ENCODE measurements around the gene S100A8.

S100A8 gene

DNA sequence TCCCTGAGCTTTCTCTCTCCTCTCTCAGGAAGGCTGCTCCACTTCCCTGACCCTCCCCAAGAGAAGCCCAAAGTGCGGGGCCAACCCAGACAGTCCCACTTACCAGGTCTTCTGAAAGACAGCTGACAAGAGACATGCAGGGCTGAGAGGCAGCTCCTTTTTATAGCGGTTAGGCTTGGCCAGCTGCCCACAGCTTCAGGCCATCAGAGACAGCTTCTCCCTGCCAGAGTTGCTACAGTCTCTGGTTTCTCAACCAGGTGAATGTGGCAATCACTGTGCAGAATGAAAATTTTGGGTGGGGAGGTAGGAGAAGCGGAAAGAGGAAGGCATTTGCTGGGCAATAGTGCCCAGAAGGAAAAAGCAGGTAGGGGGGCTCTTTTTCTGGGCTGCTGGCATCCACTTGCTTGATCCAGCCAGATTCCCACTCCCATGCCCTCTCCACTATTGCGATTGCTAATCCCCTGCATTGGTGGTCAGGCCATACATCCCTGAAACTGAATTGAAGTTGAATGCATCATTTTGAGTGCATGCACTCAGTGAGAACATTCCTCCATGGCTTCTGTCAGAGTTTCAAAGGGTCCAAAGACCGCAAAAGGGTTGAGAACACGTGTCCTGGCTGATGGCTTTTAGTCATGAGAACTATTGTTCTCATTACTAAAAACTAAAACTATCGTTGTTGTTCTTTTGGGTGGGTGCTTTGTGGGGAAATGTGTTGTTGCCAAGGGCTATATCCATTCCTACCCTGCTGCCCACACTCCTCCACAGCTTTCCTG lies at the start of gene S100A8:
Gene S100A8 (minus strand): TSS at position 136 of the 773 bp plus-strand sequence. CDS start 538 bp downstream, outside the sequence.
- Histone ChIP-seq H3K4me3 (ENCODE audit: low read length) (no peak within 1 kb of the TSS), H3K9ac (ENCODE audit: low read length) (no peak within 1 kb of the TSS), H3K36me3 (ENCODE audit: control insufficient read depth, insufficient read depth, low read length, severe bottlenecking) (no peaks in the 10 kb centered on the region), H3K27me3 (replicated peaks; ENCODE audit: control insufficient read depth, insufficient read depth, low read length) (peaks cover 67% of the 10 kb centered on the region), H3K4me1 (ENCODE audit: control insufficient read depth, insufficient read depth, low read length) (peaks cover 4% of the 10 kb centered on the region), H3K9me3 (ENCODE audit: control insufficient read depth, low read length) (no peaks in the 10 kb centered on the region)
- DNase-seq (ENCODE audit: low read depth), result no peak

DNA sequence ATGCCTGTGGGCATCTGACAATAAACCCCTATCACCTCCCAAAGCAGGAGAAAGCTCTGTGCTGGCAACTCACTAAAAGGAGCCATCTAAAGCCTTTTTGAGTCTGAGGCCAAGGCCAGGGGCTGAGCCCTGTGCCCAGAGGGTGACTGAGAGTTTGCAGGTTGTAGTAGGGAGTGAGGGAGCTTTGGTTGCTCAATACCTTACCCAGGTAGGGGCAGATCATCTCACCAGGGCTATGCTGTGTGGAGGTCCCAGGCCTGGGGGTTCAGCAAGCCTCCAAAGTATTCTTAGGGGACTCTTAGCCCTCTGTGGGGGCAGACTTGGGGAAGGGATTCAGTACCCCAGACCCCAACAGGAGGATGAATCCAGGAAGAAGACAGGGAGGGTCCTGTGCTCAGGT lies 48.4 kb upstream of the S100A8 start:
- Histone ChIP-seq H3K4me1 (ENCODE audit: control insufficient read depth, insufficient read depth, low read length) (no peaks in the 10 kb centered on the region), H3K36me3 (ENCODE audit: control insufficient read depth, insufficient read depth, low read length, severe bottlenecking) (no peaks in the 10 kb centered on the region), H3K9me3 (ENCODE audit: control insufficient read depth, low read length) (peaks cover 4% of the 10 kb centered on the region), H3K4me3 (ENCODE audit: low read length) (no peak overlapping the region), H3K27me3 (replicated peaks; ENCODE audit: control insufficient read depth, insufficient read depth, low read length) (peaks cover 45% of the 10 kb centered on the region), H3K9ac (ENCODE audit: low read length) (no peak overlapping the region)
- no peak for DNase-seq (ENCODE audit: low read depth)

DNA sequence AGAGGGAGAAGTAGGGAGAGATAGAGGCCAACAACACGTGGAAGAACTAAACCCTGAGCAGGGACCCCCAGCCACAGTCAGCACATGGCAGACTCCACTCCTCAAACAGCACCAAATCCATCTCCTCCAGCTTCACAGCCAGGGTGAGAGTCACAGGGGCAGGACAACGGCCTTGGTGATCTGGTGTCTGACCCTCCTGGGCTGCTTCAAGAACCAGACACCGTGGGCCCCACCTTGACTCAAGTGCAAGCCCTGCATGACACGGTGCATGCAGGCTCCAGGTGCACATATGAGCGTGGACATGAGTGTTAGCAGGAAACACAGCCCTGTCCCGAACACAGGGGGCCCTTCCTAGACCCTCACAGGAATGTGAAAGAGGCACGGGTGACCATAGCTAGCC lies 47.7 kb upstream of the S100A8 start:
- H3K27me3 ChIP-seq (replicated peaks; ENCODE audit: control insufficient read depth, insufficient read depth, low read length), result peaks cover 41% of the 10 kb centered on the region
- no peaks in the 10 kb centered on the region for H3K36me3 ChIP-seq (ENCODE audit: control insufficient read depth, insufficient read depth, low read length, severe bottlenecking)
- no peak overlapping the region for H3K4me3 ChIP-seq (ENCODE audit: low read length)
- H3K9me3 ChIP-seq (ENCODE audit: control insufficient read depth, low read length), result peaks cover 4% of the 10 kb centered on the region
- H3K9ac ChIP-seq (ENCODE audit: low read length), result no peak overlapping the region
- no peaks in the 10 kb centered on the region for H3K4me1 ChIP-seq (ENCODE audit: control insufficient read depth, insufficient read depth, low read length)
- DNase-seq (ENCODE audit: low read depth), result no peak

DNA sequence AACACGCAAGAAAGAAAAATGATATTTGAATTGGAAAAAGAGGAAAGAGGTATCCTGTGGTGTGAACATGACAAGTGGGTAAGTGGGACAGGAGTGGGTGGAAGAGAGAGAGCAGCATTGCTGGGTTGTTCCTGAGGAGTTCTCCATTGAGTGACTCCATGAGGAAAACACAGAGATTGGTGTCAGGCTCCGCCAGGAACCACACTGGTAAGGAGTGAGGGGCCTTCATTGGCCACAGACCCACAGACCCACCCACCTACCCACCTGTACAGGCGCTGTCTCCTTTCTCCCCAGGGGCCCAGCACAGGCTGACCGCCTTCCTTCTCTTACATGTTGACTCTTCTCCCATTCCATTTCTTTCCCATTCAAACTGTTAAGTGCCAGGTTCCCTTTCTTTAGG lies 46.4 kb upstream of the S100A8 start:
- H3K36me3 ChIP-seq (ENCODE audit: control insufficient read depth, insufficient read depth, low read length, severe bottlenecking), result no peaks in the 10 kb centered on the region
- peaks cover 48% of the 10 kb centered on the region for H3K27me3 ChIP-seq (replicated peaks; ENCODE audit: control insufficient read depth, insufficient read depth, low read length)
- DNase-seq (ENCODE audit: low read depth), result no peak
- H3K9me3 ChIP-seq (ENCODE audit: control insufficient read depth, low read length), result no peaks in the 10 kb centered on the region
- H3K4me3 ChIP-seq (ENCODE audit: low read length), result no peak overlapping the region
- H3K4me1 ChIP-seq (ENCODE audit: control insufficient read depth, insufficient read depth, low read length), result no peaks in the 10 kb centered on the region
- H3K9ac ChIP-seq (ENCODE audit: low read length), result no peak overlapping the region

DNA sequence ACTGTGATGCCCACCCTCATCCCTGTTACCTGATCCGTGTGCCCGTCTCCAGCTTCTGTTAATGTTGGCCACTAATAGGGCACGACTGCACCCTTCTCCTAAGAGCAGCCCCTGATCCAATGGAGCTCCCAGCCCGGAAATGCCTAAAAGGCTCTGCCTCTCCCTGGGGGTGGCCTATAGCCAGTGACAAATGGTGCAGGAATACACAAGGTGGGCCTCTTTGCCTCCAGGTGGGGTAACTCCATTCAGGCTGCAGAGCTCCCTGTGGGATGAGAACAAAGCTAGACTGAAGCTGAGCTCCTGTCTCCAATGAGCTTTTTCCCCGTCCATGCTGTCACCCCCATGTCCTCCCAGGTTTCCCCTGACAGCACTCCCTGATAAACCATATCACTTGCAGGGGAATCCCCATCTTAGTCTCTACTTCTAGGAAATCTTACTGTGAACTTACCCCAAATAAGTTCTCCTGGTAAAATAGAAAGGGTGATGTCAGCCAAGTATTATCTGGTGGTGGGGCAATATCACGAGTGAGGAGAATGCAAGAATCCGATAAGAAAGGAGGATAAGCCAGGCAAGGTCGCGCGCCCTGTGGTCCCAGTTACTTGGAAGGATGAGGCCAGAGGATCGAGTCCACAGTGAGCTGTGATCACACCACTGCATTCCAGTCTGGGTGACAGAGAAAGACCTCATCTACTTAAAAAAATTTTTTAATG lies 44.0 kb upstream of the S100A8 start:
- Histone ChIP-seq H3K36me3 (ENCODE audit: control insufficient read depth, insufficient read depth, low read length, severe bottlenecking) (no peaks in the 10 kb centered on the region), H3K27me3 (replicated peaks; ENCODE audit: control insufficient read depth, insufficient read depth, low read length) (peaks cover 47% of the 10 kb centered on the region), H3K4me3 (ENCODE audit: low read length) (no peak overlapping the region), H3K9me3 (ENCODE audit: control insufficient read depth, low read length) (no peaks in the 10 kb centered on the region), H3K9ac (ENCODE audit: low read length) (no peak overlapping the region), H3K4me1 (ENCODE audit: control insufficient read depth, insufficient read depth, low read length) (no peaks in the 10 kb centered on the region)
- no peak for DNase-seq (ENCODE audit: low read depth)

DNA sequence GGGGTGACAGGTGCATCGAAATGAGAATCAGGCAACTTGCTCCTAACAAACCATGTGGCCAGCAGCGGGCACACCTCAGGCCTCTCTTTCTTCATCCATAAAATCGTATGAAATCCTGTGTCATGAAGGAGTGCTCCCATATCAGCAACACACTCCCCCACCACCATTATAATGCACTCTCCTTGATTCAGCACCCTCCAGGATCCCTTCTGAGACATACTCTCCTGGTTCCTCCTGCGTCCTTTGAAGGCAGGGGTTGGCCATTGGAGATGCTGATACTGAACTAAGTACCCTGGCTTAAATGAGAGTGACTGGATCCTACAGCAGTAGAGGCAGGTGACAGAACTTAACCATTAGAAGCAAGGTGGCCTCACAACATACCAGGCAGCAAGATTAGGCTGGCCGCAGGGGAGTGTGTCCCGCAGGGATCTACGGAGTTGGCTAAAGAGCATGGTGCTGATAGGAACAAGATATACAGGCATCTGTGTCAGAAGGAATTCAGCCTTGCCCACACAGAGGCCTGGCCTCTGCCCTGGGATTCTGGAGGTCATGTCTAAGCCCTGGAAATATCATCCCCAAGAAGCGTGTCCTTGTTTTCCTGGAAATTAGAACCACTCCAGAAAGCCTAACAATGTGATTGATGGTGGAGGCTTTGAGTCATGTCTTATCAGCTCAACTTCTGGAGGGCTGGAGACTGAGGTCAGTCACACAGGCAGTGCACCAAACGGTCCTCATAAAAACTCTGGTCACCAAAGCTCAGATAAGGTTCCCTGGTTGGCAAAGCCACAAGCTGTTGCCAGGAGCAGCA lies 42.2 kb upstream of the S100A8 start:
- Histone ChIP-seq H3K9ac (ENCODE audit: low read length) (no peak overlapping the region), H3K4me1 (ENCODE audit: control insufficient read depth, insufficient read depth, low read length) (no peaks in the 10 kb centered on the region), H3K36me3 (ENCODE audit: control insufficient read depth, insufficient read depth, low read length, severe bottlenecking) (no peaks in the 10 kb centered on the region), H3K4me3 (ENCODE audit: low read length) (no peak overlapping the region), H3K9me3 (ENCODE audit: control insufficient read depth, low read length) (no peaks in the 10 kb centered on the region), H3K27me3 (replicated peaks; ENCODE audit: control insufficient read depth, insufficient read depth, low read length) (peaks cover 34% of the 10 kb centered on the region)
- DNase-seq (ENCODE audit: low read depth), result no peak

DNA sequence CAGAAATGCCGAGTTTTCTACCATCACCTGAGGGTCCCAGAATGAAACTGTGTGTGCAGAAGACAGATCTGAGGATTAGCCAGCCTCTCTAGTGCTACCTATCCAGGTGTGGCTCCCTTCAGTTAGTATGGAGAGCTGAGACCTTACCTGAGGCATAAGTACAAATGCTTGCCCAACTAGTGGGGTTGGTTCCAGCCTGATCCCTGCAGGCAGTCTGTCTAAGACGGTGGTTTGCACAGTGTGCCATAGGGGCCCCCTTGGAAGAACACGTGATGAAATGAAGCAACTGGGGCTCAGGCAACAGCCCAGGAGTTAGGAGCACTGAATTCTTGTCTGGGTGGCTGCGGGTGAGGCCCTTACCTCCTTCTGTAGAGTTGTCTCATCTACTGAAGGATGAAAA lies 41.1 kb upstream of the S100A8 start:
- Histone ChIP-seq H3K4me1 (ENCODE audit: control insufficient read depth, insufficient read depth, low read length) (no peaks in the 10 kb centered on the region), H3K27me3 (replicated peaks; ENCODE audit: control insufficient read depth, insufficient read depth, low read length) (peaks cover 34% of the 10 kb centered on the region), H3K9ac (ENCODE audit: low read length) (no peak overlapping the region), H3K36me3 (ENCODE audit: control insufficient read depth, insufficient read depth, low read length, severe bottlenecking) (no peaks in the 10 kb centered on the region), H3K4me3 (ENCODE audit: low read length) (no peak overlapping the region), H3K9me3 (ENCODE audit: control insufficient read depth, low read length) (no peaks in the 10 kb centered on the region)
- DNase-seq (ENCODE audit: low read depth), result no peak

DNA sequence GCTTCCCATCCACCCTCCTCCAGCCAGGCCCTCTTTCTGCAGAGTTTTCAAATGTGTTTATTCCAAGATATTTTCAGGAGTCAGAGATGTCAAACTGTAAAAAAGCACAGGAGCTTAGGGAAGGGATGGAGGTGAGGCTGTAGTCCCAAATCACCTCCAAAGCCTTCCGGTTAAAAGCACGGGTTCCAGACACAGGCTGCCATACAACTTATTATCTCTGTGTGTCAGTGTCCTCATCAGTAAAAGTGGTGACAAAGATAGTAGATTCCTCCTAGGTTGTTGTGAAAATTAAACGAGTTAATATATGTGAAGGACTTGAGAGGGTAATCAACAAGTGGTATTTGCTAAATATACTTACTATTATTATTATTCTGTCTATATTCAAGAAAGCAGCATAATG lies 40.6 kb upstream of the S100A8 start:
- Histone ChIP-seq H3K9me3 (ENCODE audit: control insufficient read depth, low read length) (no peaks in the 10 kb centered on the region), H3K9ac (ENCODE audit: low read length) (no peak overlapping the region), H3K36me3 (ENCODE audit: control insufficient read depth, insufficient read depth, low read length, severe bottlenecking) (no peaks in the 10 kb centered on the region), H3K27me3 (replicated peaks; ENCODE audit: control insufficient read depth, insufficient read depth, low read length) (peaks cover 34% of the 10 kb centered on the region), H3K4me1 (ENCODE audit: control insufficient read depth, insufficient read depth, low read length) (no peaks in the 10 kb centered on the region), H3K4me3 (ENCODE audit: low read length) (no peak overlapping the region)
- no peak for DNase-seq (ENCODE audit: low read depth)

DNA sequence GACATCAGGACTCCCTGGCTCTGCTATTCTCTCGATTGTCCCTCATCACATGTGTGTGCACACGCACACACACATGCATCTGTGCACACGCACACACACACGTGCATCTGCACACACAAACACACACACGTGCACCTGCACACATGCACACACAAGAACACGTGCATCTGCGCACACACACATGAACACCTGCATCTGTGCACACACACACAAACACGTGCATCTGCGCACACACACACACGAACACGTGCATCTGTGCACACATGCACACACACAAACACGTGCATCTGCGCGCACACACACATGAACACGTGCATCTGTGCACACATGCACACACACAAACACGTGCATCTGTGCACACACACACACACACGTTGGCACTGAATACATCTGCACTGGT lies 40.1 kb upstream of the S100A8 start:
- Histone ChIP-seq H3K27me3 (replicated peaks; ENCODE audit: control insufficient read depth, insufficient read depth, low read length) (peaks cover 34% of the 10 kb centered on the region), H3K9ac (ENCODE audit: low read length) (no peak overlapping the region), H3K36me3 (ENCODE audit: control insufficient read depth, insufficient read depth, low read length, severe bottlenecking) (no peaks in the 10 kb centered on the region), H3K9me3 (ENCODE audit: control insufficient read depth, low read length) (no peaks in the 10 kb centered on the region), H3K4me1 (ENCODE audit: control insufficient read depth, insufficient read depth, low read length) (no peaks in the 10 kb centered on the region), H3K4me3 (ENCODE audit: low read length) (no peak overlapping the region)
- DNase-seq (ENCODE audit: low read depth), result no peak

DNA sequence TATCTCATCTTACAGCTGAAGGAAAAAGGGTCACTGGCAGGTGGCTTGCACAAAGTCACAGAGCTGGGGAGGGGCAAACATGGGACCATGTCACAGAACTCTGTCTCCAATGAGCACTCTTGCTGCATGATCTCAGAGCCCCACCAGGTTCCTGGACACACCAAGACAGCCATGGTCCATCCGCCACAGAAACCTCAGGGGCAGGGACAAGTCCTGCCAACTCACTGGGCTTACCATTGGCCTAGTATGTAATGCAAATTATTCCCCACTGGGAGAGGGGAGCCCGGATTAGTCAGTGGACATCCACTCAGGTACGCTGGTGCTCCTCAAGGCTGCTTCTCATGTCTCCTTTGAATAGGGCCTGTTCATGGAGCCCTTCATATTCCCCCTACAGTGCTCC lies 39.7 kb upstream of the S100A8 start:
- Histone ChIP-seq H3K4me3 (ENCODE audit: low read length) (no peak overlapping the region), H3K9me3 (ENCODE audit: control insufficient read depth, low read length) (no peaks in the 10 kb centered on the region), H3K9ac (ENCODE audit: low read length) (no peak overlapping the region), H3K4me1 (ENCODE audit: control insufficient read depth, insufficient read depth, low read length) (no peaks in the 10 kb centered on the region), H3K36me3 (ENCODE audit: control insufficient read depth, insufficient read depth, low read length, severe bottlenecking) (no peaks in the 10 kb centered on the region), H3K27me3 (replicated peaks; ENCODE audit: control insufficient read depth, insufficient read depth, low read length) (peaks cover 34% of the 10 kb centered on the region)
- DNase-seq (ENCODE audit: low read depth), result no peak

DNA sequence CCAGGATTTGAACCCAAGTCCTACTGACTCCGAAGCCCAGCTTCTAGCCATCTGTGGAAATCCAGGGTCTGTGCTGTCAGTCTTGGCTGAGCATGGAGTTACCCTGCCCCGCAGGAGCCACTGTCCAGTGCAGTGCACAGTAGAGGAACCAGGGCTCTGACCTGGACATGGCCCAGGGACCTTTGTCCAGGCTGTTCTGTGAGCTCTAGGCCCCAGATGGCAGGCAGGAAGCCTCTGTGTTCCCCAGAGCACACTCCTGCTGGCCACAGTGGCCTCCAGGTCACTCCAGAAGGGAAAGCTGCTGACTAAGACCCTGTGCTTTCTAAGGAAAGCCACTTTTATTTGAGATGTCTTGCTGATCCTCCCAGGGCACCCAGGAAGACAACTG lies 39.3 kb upstream of the S100A8 start:
- Histone ChIP-seq H3K4me1 (ENCODE audit: control insufficient read depth, insufficient read depth, low read length) (no peaks in the 10 kb centered on the region), H3K9ac (ENCODE audit: low read length) (no peak overlapping the region), H3K4me3 (ENCODE audit: low read length) (no peak overlapping the region), H3K9me3 (ENCODE audit: control insufficient read depth, low read length) (no peaks in the 10 kb centered on the region), H3K36me3 (ENCODE audit: control insufficient read depth, insufficient read depth, low read length, severe bottlenecking) (no peaks in the 10 kb centered on the region), H3K27me3 (replicated peaks; ENCODE audit: control insufficient read depth, insufficient read depth, low read length) (peaks cover 34% of the 10 kb centered on the region)
- no peak for DNase-seq (ENCODE audit: low read depth)
